ENCODE data around the gene OR6C68.

Gene OR6C68

GRCh38 chr12:55516391-55516790 is 24.2 kb downstream of the OR6C68 start (continued):
- no peak for TF ChIP-seq ZBTB10 (tag by site-specific recombination; IDR thresholded peaks at IDR 0.05)
